WTC11 (cell line): ENCODE data around the gene MOSPD3.

Source experiments
- ATF3 ChIP-seq: sonication (generic); formaldehyde crosslinking; conservative IDR thresholded peaks from 2 replicates; pipeline ENCODE4 v1.8.1; 2022; ENCODE audit warnings: mild to moderate bottlenecking, missing genetic modification reagents
- CTCF ChIP-seq: fragments of 200-600 bp; IDR thresholded peaks from 2 replicates; pipeline ENCODE4 v1.8.0; 2022; ENCODE audit warnings: antibody characterized with exemption
- E2F4 ChIP-seq: sonication (generic); formaldehyde crosslinking; IDR thresholded peaks from 2 replicates; pipeline ENCODE4 v1.8.1; 2022; ENCODE audit warnings: low read depth, mild to moderate bottlenecking, moderate library complexity, missing genetic modification reagents, borderline replicate concordance
- ETV6 ChIP-seq: sonication (generic); formaldehyde crosslinking; IDR thresholded peaks from 2 replicates; pipeline ENCODE4 v1.8.1; 2022; ENCODE audit warnings: mild to moderate bottlenecking, missing genetic modification reagents
- KAT7 ChIP-seq: sonication (generic); formaldehyde crosslinking; IDR thresholded peaks from 2 replicates; pipeline ENCODE4 v1.8.1; 2023; ENCODE audit warnings: missing genetic modification reagents, mild to moderate bottlenecking, borderline replicate concordance
- MAX ChIP-seq: sonication (generic); formaldehyde crosslinking; IDR thresholded peaks from 2 replicates; pipeline ENCODE4 v1.8.0; 2022; ENCODE audit warnings: mild to moderate bottlenecking, missing genetic modification reagents
- NFE2L1 ChIP-seq: sonication (generic); formaldehyde crosslinking; IDR thresholded peaks from 2 replicates; pipeline ENCODE4 v1.8.1; 2023; ENCODE audit warnings: missing genetic modification reagents
- PREB ChIP-seq: sonication (generic); formaldehyde crosslinking; IDR thresholded peaks from 2 replicates; pipeline ENCODE4 v1.8.1; 2022; ENCODE audit warnings: mild to moderate bottlenecking, missing genetic modification reagents, moderate library complexity, borderline replicate concordance
- TP53 ChIP-seq: sonication (generic); formaldehyde crosslinking; IDR thresholded peaks from 2 replicates; pipeline ENCODE4 v1.8.1; 2023; ENCODE audit warnings: mild to moderate bottlenecking, missing genetic modification reagents
- ZNF416 ChIP-seq: fragments of 250-450 bp; sonication (Bioruptor Pico); IDR thresholded peaks from 2 replicates; pipeline ENCODE4 v1.9.0; 2021; ENCODE audit warnings: mild to moderate bottlenecking, inconsistent platforms

GRCh38 chr7:100572949-100573675 is 39.2 kb upstream of the MOSPD3 start:
- no peak for TF ChIP-seq ZNF416
- TF ChIP-seq CTCF = no peak
- TF ChIP-seq ATF3 = no peak
- TF ChIP-seq ETV6 = no peak
- TF ChIP-seq MAX (CRISPR knock-in tag) = no peak
- no peak for TF ChIP-seq E2F4
- TF ChIP-seq KAT7 = no peak
- TF ChIP-seq PREB = no peak
- TF ChIP-seq NFE2L1 (CRISPR knock-in tag) = no peak
- TF ChIP-seq TP53 = no peak
